Activated CD8-positive, alpha-beta memory T cell treated with anti-CD3 and anti-CD28 coated beads, Interleukin-2, amount 50 U/mL, for 1 hour (primary cell): ENCODE data around the gene TTC3.
"Not testable (repeated sequence)": the region's sequence is repeated elsewhere in the genome, so short reads cannot be mapped to it uniquely, and the experiment has no call there.

Experiments used
- DNase-seq: peaks from one replicate; pipeline ENCODE4 v3.0.0-alpha.2; 2020; ENCODE audit errors: extremely low read depth

The TTC3 gene

DNA sequence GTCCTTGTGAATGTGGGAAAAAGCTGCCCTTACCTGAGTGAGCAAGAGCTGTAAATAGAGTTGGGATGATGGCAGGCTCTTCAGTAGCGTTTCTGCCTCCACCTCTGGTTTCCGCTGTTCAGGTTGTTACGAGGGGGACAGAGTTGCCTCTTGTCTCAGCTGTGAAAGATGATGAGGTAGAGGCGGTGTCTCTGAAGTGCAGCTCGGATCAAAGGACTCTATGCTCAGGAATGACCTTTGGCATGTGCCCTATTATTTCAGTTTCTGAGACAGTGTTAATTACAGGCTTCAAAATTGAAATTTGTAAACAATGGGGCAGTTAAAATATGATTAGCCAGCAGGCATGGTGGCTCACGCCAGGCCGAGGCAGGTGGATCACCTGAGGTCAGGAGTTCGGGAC is 123.8 kb downstream of the TTC3 start:
- no peak for DNase-seq

DNA sequence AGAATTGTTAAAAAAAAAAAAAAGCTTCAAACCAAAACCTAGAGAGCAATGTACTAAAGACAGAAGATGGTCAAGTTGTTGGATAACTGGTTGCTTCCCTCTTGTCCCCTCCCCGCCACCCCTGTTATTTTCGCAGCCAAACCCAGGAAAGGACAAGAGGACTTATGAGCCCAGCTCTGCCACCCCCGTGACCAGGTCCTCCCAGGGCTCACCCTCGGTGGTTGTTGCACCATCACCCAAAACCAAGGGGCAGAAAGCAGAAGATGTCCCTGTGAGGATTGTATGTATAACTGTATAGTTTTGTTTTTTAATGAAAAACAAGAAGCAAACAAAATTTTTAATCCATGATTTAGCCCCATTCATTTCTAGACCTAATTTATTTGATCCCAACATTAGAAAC is 124.7 kb downstream of the TTC3 start:
- DNase-seq = no peak

DNA sequence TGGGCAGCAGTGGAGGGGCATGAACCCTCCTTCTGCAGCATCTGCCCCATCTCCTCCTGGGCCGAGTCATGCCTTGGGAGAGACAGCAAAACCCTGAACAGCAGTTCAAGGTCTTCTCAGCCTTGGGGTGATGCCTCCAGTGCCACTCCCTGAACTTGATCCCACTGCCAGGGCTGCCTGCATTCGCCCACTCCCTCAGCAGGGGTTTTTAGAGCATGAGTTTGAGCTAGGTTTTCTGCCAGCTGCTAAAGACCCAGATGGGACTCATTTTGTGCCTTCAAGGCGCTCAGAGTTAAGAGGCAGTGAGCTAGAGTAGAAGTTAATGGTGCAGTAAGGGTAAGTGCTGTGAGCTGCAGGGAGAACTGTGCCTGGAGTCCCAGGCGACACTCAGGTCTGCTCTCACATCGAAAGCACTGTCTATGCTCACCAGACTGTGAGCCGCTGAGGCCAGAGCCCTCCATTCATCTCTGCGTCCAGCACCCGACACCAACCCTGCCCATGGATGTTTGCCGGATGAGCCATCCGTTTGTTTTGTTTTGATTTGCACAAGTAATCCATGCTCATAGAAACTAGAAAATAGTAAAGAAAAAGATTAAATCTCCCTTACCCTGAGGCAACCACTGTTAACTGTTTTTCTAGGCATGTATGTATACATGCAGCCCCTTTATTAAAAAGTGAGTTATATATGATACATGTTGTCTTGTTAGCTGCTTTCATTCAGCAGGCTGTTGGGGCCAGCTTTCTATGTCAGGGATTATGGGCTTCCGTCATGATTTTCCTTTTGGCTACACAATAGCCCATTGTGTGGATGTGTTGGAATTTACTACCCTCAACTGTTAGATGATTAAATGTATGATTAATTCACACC is 126.2 kb downstream of the TTC3 start:
- no peak for DNase-seq

DNA sequence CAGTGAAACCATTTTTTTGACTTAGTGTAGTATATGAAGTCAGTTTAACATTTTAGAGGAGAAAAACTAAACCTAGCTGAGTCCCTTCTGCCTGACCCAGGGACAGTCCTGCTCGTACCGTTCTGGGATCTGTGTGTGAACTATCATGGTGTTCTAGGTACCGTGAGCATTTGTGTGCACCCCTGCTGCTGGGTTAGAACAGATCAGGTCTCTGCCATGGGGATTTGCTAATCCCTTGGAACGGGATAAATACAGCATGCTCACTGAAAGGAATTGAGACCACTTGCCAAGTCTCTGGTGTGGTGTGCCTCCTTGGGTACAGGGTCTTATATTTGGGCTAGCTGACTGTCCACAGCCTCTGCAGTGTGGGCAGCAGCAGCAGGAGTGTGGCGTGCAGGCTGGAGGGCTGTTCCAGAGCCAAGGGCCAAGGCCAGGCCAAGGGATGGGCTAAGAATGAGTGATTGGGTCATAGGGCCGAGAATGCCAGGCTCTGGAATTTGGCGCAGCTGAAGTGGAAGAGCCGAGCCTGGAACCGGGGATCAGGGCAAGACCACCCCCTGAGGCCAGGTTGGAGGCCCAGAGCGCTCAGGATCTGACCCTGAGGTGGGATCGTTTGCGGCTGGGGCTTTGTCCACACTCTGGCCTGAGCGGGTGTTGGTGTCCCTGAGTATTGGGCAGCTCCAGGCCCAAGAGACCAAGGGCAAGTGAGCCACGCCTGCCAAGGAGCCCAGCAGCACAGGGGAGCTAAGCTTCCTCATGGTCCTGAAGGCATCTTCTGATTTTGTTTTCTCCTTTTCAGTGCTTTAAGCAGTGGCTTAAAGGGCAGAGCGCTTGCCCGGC is 127.8 kb downstream of the TTC3 start:
- DNase-seq = no peak

DNA sequence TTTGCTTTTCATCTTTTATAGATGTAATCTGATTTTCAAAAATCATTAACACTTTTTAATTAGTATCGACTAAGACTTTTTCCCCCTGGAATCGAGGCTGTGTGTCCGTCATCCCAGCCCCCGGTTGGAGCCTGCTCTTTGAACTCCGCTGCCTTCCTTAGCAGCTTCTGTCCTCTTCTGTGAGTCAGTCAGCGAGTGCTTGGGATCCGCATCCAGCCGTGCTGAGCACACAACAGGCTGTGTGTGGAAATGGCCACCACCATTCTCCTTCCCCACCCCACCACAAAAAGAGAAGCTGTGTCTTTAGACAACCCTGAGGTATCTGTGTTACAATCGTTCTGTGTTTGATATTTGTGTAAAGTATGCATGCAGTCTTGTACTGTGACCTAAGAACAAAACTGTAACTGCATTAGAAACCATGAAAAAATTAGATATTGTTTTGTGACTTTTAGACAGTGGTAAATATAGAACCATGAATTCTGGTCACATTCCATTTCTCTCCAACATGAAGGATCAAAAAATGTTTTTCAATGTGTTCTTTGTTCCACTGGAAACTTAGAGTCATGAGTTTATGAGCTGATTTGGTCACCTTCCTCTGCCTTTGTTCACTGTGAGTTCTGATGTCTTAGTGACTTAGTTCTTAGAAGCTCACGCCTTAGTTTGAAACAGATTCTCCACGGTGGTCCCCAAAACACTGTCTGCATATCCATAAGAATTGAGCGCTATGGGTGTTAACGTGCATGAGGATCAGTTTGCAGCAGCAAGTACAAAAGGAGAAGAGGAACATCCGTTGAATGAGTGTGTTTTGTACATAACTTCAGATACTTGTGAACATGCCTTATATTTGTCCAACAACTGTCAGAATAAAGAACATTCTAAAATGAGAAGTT is 129.4 kb downstream of the TTC3 start:
- DNase-seq = no peak

DNA sequence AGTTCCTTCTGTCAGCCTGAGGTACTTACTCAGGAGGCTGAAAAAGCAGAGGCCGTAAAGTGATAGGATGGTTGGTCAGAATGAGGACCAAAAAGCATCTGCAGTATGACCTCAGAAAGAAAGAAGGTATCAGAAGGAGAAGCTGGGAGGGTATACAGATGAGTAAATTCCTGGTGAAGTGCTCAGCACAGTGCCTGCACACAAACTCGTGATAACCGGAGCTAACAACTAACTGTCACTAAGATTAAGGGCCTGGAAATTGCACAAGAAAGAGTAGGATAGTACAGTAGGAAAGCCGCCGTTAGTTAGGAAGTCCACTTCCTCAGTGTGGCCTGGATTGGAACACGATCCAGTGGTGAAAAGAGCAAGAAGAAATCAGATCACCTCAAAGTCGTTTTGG is 131.5 kb downstream of the TTC3 start:
- no peak for DNase-seq

DNA sequence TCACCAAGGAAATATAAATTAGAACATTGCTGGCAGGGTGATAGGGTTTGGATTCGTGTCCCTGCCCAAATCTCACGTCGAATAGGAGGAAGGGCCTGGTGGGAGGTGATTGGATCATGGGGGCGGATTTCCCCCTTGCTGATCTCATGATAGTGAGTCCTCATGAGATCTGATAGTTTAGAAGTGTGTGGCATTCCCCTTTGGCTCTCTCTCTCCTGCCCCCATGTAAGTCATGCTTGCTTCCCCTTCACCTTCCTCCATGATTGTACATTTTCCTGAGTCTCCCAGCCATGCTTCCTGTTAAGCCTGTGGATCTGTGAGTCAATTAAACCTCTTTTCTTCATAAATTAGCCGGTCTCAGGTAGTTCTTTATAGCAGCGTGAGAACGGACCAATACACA is 133.4 kb downstream of the TTC3 start:
- DNase-seq = no peak

DNA sequence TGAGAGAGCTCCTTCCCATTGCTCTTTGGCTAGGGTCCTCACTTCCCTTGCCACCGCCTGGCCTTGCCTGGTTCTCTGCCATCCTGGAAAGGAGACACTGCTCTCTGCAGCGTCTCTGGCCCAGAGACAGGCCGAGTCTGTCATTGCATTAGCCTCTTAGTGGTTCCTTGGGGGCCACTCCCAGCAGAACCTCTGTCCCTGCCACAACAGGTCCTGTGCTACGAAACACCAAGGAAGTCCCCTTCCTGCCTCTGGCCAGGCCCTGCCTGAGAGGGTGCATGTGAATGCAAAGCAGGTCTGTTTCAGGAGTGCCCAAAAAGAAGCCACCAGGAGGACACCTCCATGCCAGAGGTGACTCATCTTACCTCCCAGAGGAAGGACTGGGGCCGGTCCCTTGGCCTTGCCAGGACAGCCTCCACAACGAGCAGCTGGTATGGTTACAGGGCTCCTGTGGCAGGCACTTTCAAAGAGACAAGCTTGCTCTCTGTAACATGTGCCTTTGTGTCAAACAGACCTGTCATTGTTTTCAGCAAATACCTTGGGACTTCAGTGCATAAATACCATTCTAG is 134.5 kb downstream of the TTC3 start:
- no peak for DNase-seq

DNA sequence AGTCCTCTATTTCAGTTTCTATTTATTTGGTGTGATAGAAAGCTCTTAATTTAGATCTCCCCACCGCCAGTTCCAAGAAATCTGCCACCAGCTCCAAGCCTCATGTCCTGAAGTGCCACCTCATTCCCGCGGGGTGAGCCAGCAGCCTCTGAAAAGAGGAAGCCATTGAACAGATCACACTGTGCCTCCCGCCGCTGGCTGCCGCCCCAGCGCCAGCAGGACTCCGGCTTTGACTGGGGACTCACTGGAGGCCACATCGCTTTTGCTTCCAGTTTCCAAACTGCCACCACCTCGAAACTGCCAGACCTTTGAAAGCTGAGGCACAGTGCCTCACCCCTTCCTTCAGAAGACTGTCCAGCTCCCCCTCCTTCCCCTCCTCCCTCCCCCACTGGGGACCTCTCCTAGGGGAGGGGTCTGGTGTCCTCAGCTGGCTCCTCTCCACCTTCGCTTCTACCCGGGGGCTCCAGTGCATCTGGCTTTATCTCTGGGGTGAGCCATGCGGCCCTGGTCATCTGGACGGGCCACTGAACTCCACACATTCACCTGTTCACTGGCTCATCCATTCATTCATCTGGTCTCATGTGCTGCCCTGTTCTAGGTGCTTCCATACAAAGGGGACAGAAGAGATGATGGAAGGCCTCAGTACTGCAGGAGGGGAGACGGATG is 135.1 kb downstream of the TTC3 start:
- DNase-seq = no peak

DNA sequence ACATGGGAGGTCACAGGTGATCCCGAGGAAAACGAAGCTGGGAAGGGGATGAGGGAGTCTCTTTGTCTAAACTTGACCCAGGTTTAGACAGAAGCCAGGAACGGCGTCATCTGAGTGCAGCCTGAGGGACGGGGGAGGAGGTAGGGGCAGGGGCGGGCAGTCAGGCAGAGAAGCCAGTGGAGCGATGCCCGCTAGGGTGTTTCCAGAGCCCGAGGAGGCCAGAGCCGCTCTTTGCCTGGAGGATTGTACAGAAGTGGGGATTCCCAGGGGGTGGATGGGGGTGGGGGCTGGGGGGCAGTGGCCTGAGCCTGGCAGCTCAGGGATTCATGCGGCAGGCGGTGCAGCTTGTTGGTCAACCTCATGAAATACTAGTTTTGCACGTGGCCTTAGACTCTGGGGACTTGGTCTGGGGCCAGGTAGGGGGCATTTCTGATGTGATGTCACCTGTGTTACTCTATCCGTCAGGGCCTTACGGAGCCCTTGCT is 135.7 kb downstream of the TTC3 start:
- DNase-seq = no peak

DNA sequence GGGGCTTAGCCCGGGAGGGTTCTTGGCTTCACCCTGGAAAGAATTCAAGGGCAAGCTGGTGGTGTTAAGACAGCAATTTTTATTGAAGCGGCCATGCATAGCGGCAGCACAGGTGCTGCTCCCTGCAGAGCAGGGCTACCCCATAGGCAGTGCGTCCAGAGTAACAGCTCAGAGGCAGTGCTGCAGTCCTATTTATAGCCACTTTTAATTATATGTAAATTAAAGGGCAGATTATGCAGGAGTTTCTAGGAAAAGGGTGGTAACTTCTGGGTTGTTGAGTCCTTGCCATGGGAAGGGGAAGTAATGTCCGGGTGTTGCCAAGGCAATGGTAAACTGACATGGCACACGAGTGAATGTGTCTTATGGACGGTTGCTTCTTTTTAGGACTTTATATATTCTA is 137.1 kb downstream of the TTC3 start:
- DNase-seq = no peak

DNA sequence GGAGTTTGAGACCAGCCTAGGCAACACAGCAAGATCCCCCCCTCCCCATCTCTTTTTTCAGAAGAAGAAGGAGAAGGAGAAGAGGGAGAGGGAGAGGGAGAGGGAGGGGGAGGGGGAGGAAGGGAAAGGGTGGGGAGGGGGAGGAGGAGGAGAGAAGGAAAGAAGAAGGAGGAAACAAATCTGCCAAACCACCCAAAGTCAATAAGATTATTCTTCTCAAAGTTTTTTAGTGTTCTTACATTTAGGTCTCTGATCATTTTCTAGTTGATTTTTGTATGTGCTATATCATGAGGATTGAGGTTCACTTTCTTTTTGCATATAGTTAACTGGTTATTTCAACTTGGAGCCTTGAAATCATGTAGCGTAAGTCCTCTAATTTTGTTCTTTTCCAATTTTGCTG is 137.7 kb downstream of the TTC3 start:
- no peak for DNase-seq

DNA sequence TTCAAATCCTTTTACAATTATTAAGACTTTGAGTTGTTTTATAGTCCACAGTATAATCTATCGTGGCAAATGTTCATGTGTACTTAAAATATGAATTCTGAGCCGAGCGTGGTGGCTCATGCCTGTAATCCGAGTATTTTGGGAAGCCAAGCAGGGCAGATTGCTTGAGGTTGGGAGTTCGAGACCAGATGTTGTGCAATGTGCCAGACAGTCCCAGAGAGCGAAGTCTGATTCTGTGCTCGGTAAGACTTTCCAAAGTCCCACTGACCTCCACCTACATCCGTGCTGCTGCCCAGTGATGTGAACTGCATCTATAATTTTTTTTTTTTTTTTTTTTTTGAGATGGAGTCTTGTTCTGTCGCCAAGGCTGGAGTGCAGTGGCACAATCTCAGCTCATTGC is 141.9 kb downstream of the TTC3 start:
- DNase-seq = no peak

DNA sequence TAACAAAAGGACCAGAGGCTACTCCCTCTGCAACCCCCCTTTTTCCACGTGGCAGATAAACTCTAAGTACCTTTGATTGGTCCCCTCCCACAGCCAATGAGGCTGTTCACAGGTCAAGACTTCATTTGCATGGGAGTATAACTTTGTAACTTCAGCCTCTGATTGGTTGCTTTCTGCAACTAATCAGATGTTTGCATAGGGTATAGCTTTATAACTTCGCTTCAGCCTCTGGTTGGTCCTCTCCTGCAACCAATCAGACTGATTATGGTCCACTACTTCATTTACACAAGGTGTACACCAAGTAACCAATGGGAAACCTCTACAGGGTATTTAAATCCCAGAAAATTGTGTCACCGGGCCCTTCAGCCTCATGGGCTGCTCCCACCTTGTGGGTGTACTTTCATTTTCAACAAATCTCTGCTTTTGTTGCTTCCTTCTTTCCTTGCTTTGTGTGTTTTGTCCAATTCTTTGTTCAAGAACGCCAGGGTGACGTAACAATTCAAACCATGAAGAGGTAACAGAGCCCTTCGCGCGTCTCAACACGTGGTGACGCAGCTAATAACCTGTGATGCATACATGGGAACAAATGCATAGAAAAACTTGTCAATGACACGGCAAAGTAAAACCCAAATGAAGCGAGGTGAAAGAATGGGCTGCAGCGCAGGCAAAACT is 146.8 kb downstream of the TTC3 start:
- no peak for DNase-seq

DNA sequence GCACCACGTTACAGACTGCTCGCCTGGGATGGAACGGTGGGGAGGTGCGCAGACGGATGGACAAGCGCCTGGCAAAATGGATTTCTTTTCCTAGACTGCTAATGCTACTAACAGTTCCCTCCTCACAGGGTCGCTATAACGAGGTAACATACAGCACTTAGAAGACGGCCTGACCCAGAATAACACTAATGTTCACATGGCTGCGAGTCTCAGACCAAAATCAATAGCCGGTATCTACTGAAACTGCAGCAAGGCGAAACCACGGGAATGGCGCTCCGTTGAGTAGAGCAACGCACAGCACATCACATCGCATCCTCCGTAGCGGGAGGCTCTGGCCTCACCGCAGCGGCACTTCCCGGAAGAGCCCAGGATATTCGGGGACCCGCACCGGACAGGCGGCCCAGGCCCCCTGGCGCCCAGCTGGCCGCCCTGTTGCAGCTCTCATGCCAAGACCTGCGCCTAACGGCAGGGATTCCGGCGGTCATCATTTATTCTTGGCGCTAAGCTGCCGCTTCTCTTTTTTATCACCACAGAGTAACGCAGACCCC is 147.5 kb downstream of the TTC3 start:
- DNase-seq = no peak

DNA sequence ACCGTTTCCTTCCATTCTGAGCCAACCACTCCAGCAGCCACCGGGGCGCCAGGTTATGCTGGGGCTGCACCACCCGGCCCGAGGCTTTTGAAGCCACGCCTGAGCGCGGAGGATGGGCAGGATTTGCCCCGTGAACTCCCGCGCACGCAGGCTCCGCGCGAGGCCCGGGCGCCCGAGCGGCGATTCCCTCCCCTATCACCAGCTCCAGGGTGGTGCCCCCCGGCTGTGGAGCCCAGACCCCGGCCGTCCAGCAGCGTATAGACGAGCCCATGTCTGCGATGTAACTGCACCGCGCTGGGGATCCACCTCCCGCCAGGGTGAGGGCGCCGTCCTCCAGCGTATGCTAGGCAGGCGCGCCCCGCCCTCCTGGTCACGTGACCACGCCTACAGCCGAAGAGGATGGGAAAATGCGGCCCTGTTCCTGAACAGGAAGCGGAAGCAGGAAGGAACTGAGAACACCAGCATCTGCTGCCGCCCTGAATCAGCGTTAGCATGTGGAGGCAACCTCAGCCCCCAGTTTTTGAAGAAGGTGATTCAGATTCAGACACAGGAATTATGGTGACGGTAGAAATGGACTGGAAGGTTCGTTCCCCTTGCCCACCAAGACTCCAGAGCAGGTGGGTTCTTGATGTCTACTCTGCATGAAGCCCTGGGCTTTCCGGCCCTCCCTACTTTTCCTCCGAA is 148.1 kb downstream of the TTC3 start:
- peak; percentile 90 for DNase-seq

DNA sequence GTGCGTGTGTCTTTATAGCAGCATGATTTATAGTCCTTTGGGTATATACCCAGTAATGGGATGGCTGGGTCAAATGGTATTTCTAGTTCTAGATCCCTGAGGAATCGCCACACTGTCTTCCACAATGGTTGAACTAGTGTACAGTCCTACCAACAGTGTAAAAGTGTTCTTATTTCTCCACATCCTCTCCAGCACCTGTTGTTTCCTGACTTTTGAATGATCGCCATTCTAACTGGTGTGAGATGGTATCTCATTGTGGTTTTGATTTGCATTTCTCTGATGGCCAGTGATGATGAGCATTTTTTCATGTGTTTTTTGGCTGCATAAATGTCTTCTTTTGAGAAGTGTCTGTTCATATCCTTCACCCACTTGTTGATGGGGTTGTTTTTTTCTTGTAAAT is 149.2 kb downstream of the TTC3 start:
- not testable (repeated sequence) for DNase-seq

DNA sequence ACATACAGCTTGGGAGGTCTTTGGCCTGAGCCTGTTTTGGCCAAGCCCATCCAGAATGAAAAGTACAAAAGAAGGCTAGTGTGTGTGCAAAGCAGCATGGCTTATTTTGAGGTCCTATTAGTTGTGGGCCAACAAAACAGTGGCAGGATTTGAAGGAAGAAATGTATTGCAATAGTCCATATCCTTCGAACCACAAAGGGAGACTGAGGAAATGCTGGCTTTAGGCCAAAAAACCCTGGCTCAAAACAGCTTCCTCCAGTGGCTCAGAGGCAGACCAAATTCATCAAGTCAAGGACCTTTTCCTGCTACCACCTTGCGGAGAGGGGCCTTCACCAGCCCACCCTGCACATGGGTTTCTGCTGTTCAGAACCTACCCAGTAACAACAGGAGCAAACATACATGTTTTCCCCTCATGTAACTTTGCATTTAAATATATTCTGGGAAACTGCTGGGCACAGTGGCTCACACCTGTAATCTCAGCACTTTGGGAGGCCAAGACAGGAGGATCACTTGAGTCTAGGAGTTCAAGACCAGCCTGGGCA is 150.8 kb downstream of the TTC3 start:
- no peak for DNase-seq
